ENCODE data around the gene REG3A. TPM values are rescaled to one million over a fixed set of nuclear protein-coding genes. Genes with fewer than 3 reads are reported as not detected.
A peak's percentile ranks its signal among the peaks of the same experiment; 100 is the strongest.

Gene REG3A
- polyA plus RNA-seq, 3 donors, result not detected

DNA sequence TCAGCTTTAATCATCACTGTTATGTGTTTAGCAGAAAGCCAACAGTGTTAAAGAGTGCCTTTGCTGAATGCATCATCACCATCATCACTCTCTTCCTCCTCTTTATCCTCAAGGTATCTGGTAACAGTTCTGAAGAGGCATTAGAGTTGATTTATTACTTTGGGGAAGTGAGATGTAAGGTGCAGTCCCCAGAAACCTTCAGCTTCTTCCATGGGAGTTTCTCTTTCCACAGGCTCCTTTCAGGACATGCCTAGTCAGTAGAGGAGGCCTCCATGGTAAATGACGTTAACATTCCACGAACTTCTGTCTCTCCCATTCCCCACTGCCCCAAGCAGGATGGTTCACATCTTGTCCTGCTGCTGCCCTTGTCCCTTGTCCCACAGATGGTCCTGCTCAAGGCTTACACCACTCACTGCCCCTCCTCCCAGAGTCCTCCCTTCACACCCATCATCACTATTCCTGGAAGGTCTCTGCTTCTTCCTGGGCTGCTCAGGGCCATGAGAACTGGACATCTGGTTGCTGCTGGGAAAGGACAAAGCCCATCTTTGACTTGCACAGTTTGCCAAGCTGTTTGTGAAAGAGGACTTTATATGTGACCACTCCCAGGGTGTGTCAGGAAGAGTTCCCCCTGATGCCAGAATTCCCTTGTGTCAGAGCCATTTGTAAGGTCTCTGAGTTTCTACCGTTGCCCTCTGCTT lies 44.6 kb downstream of the REG3A start:
- Histone ChIP-seq H3K27ac (ENCODE audit: low read depth in 1 of 2, low read length in 2 of 2) (no peak overlapping the region), H3K4me2 (replicated peaks; ENCODE audit: extremely low read depth, low read length, poor library complexity, severe bottlenecking) (no peak overlapping the region), H2AFZ (ENCODE audit: insufficient read depth, low read depth, low read length, poor library complexity, severe bottlenecking) (no peak overlapping the region), H3K36me3 (replicated peaks in 1 of 2; ENCODE audit: control insufficient read depth in 1 of 2, insufficient read depth in 2 of 2, low read length in 2 of 2) (no peaks in the 10 kb centered on the region), H3K9ac (ENCODE audit: insufficient read depth, low read length, poor library complexity, severe bottlenecking) (no peak overlapping the region), H3K9me3 (replicated peaks in 1 of 2; ENCODE audit: control insufficient read depth in 1 of 2, insufficient read depth in 1 of 2, low read length in 2 of 2) (no peaks in the 10 kb centered on the region), H3K4me1 (ENCODE audit: control insufficient read depth in 1 of 2, insufficient read depth in 2 of 2, low read length in 2 of 2) (no peaks in the 10 kb centered on the region), H3K79me2 (ENCODE audit: insufficient read depth, low read length) (no peaks in the 10 kb centered on the region), H3K27me3 (ENCODE audit: control insufficient read depth in 2 of 2, insufficient read depth in 2 of 2, low read length in 2 of 2) (no peaks in the 10 kb centered on the region), H3K4me3 (replicated peaks in 1 of 3; ENCODE audit: low read depth in 2 of 3, low read length in 3 of 3) (no peak overlapping the region), H4K20me1 (ENCODE audit: insufficient read depth, low read length) (no peaks in the 10 kb centered on the region)
- no peak for DNase-seq
- Mint-ChIP-seq H3K36me3 (no peaks in the 10 kb centered on the region), H3K27ac (peak overlapping the region in 1 of 7 donors; percentile 46), H3K9me3 (peaks cover 2 to 13% (median 5%) of the 10 kb centered on the region in 7 donors), H3K4me3 (no peak overlapping the region), H3K4me1 (no peaks in the 10 kb centered on the region), H3K27me3 (ENCODE audit: low read depth in 3 of 3) (peaks cover 0 to 2% (median 0%) of the 10 kb centered on the region in 3 donors)
- TF ChIP-seq, protein P1, sequence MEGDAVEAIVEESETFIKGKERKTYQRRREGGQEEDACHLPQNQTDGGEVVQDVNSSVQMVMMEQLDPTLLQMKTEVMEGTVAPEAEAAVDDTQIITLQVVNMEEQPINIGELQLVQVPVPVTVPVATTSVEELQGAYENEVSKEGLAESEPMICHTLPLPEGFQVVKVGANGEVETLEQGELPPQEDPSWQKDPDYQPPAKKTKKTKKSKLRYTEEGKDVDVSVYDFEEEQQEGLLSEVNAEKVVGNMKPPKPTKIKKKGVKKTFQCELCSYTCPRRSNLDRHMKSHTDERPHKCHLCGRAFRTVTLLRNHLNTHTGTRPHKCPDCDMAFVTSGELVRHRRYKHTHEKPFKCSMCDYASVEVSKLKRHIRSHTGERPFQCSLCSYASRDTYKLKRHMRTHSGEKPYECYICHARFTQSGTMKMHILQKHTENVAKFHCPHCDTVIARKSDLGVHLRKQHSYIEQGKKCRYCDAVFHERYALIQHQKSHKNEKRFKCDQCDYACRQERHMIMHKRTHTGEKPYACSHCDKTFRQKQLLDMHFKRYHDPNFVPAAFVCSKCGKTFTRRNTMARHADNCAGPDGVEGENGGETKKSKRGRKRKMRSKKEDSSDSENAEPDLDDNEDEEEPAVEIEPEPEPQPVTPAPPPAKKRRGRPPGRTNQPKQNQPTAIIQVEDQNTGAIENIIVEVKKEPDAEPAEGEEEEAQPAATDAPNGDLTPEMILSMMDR (IDR thresholded peaks at IDR 0.05), result no peak
- WGBS (ENCODE audit: insufficient coverage), result 83% methylated on average over 2 of the region's 3 CpGs
- intact Hi-C loops (cut with micrococcal nuclease), result no loop called here

DNA sequence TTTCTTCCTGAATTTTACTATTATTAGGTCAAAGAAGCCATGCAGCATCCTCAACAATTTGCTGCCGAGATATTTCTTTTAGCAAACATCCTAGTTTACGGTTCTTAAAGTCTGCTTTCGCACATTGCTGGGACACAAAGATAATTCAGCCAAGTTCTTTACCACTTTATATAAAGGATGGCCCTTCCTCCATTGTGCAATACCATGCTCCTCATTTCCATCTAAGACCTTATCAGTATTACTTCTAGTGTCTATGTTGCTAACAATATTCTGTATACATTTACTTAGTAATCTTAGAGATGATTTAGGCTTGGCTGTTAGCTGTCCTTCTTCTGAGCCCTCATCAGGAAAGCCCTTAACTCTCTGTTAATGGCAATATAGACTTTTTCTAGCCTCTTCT lies 47.3 kb downstream of the REG3A start:
- WGBS (ENCODE audit: insufficient coverage), result 100% methylated on average over 2 of the region's 3 CpGs
- no peak overlapping the region for H3K27ac Mint-ChIP-seq

More for the DNA sequence above, 47.3 kb downstream of the REG3A start:
- no peak overlapping the region for H3K4me2 ChIP-seq (replicated peaks; ENCODE audit: extremely low read depth, low read length, poor library complexity, severe bottlenecking)
- H3K4me3 Mint-ChIP-seq, result no peak overlapping the region
- no peaks in the 10 kb centered on the region for H3K9me3 ChIP-seq (replicated peaks in 1 of 2; ENCODE audit: control insufficient read depth in 1 of 2, insufficient read depth in 1 of 2, low read length in 2 of 2)
- H3K79me2 ChIP-seq (ENCODE audit: insufficient read depth, low read length), result no peaks in the 10 kb centered on the region
- no peaks in the 10 kb centered on the region for H3K36me3 ChIP-seq (replicated peaks in 1 of 2; ENCODE audit: control insufficient read depth in 1 of 2, insufficient read depth in 2 of 2, low read length in 2 of 2)
- H3K9me3 Mint-ChIP-seq, result peaks cover 2 to 11% (median 5%) of the 10 kb centered on the region in 7 donors
- H3K4me1 ChIP-seq (ENCODE audit: control insufficient read depth in 1 of 2, insufficient read depth in 2 of 2, low read length in 2 of 2), result no peaks in the 10 kb centered on the region
- intact Hi-C loops (cut with micrococcal nuclease), result no loop called here
- no peaks in the 10 kb centered on the region for H3K27me3 ChIP-seq (ENCODE audit: control insufficient read depth in 2 of 2, insufficient read depth in 2 of 2, low read length in 2 of 2)
- H4K20me1 ChIP-seq (ENCODE audit: insufficient read depth, low read length), result no peaks in the 10 kb centered on the region
- no peaks in the 10 kb centered on the region for H3K4me1 Mint-ChIP-seq
- H3K9ac ChIP-seq (ENCODE audit: insufficient read depth, low read length, poor library complexity, severe bottlenecking), result no peak overlapping the region
- H3K36me3 Mint-ChIP-seq, result no peaks in the 10 kb centered on the region
- H3K27ac ChIP-seq (ENCODE audit: low read depth in 1 of 2, low read length in 2 of 2), result no peak overlapping the region
- DNase-seq, result no peak
- peaks cover 0 to 2% (median 0%) of the 10 kb centered on the region in 3 donors for H3K27me3 Mint-ChIP-seq (ENCODE audit: low read depth in 3 of 3)
- no peak overlapping the region for H2AFZ ChIP-seq (ENCODE audit: insufficient read depth, low read depth, low read length, poor library complexity, severe bottlenecking)
- H3K4me3 ChIP-seq (replicated peaks in 1 of 3; ENCODE audit: low read depth in 2 of 3, low read length in 3 of 3), result no peak overlapping the region
- TF ChIP-seq, protein P1 (IDR thresholded peaks at IDR 0.05), result no peak

Other genes starting within 250 kb of the REG3A start
- gene REG3G, start 134.1 kb downstream of the REG3A start, polyA plus RNA-seq, result not detected
- gene REG1B, start 71.8 kb downstream of the REG3A start, polyA plus RNA-seq, result not detected
- gene REG1A, start 39.3 kb downstream of the REG3A start, polyA plus RNA-seq, result not detected

Data from CD14-positive monocyte (primary cell).